IPS-11a (cell line): ENCODE results near the gene U2AF1.
"Not testable (repeated sequence)": the region's sequence is repeated elsewhere in the genome, so short reads cannot be mapped to it uniquely, and the experiment has no call there.

Source experiments
- H3K4me3 ChIP-seq: one replicate; pipeline ENCODE4 v1.5.1; 2013; ENCODE audit warnings: low read depth, low read length, control low read depth

U2AF1 gene

GRCh38 chr21:43082587-43083300, 24.6 kb downstream of the U2AF1 start:
- H3K4me3 ChIP-seq: not testable (repeated sequence)

- not testable (repeated sequence) for H3K4me3 ChIP-seq
Measured at GRCh38 chr21:43076643-43077042, 30.7 kb downstream of the U2AF1 start.

GRCh38 chr21:43076023-43076637, 31.2 kb downstream of the U2AF1 start:
- H3K4me3 ChIP-seq: not testable (repeated sequence)

- not testable (repeated sequence) for H3K4me3 ChIP-seq
Measured at GRCh38 chr21:43075170-43076022, 32.0 kb downstream of the U2AF1 start, which contains the start of gene CBS. CBS (minus strand) TSS chr21:43075835; CDS start chr21:43072193, 3,642 bp downstream.

GRCh38 chr21:43074401-43075169, 32.8 kb downstream of the U2AF1 start:
- not testable (repeated sequence) for H3K4me3 ChIP-seq

GRCh38 chr21:43072742-43073141, 34.6 kb downstream of the U2AF1 start:
- not testable (repeated sequence) for H3K4me3 ChIP-seq

- not testable (repeated sequence) for H3K4me3 ChIP-seq
Measured at GRCh38 chr21:43069682-43070081, 37.7 kb downstream of the U2AF1 start.

- not testable (repeated sequence) for H3K4me3 ChIP-seq
Measured at GRCh38 chr21:43068065-43068464, 39.3 kb downstream of the U2AF1 start.

DNA sequence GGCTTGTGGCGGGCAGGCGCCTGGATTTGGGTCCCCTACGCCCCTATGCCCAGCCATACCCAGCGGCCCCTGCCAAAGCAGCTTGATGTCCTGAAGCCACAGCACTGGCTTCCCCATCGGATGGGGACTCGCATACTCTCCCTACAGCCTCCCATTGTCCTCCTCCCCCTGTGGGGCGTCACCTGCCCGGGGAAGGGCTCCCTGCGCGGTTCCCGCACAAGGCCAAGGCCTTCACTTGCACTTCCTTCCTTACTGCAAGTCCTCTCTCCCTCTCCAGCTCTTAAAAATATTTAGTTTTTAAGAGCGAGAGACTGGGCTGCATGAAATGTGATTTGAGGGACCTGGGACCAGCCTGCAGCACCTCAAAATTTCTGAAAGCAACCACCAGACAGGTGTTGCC, 40.7 kb downstream of the U2AF1 start:
- H3K4me3 ChIP-seq: not testable (repeated sequence)

DNA sequence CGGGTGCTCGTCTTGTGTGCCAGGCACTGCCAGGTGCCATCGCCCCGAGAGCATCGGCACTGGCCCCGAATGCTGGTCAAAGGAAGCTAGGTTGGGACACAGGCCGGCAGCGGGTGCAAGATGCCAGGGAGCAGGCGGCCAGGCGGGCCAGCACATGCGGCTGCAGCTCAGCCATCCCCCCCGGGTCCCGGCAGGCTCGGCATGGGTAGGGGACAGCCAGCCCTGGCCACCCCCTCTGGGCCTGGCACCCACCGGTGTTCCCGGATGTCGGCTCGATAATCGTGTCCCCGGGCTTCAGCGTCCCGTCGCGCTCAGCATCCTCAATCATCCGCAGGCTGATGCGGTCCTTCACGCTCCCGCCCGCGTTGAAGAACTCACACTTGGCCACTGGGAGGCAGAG, 41.4 kb downstream of the U2AF1 start:
- not testable (repeated sequence) for H3K4me3 ChIP-seq

DNA sequence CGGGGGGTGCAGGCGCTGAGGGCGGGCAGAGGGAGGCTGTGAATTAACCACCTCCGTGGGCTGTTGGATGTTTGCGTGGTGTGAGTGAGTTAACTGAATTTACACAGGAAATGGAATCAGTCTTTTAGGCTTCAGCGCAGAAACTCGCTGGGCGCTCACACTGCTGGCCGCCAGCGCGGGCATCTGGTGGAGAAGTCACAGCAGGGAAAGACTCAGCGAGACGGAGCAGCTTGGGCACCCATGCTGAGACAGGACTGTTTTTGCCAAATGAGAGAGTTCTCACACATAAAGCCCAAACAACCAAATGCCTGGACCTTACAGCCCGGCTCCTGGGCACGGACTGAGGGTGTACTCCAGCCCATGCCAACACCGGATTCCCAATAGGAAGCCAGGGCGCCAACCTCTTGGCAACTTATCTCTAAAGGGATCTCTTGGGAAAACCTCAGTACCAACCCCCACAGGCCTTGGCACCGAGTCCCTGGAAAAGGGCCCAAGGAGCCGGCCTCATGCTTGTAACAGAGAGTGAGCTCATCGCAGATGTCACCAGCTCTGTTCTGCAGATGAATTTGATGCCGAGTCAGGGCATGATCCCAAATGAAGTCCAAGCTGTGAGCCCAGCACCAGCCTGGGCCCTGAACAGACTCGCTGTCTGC, 43.0 kb downstream of the U2AF1 start:
- H3K4me3 ChIP-seq: not testable (repeated sequence)

- H3K4me3 ChIP-seq: not testable (repeated sequence)
Measured at GRCh38 chr21:43062955-43063664, 44.3 kb downstream of the U2AF1 start.

GRCh38 chr21:43053112-43053511, 54.3 kb downstream of the U2AF1 start:
- not testable (repeated sequence) for H3K4me3 ChIP-seq

GRCh38 chr21:43045876-43046821, 61.2 kb downstream of the U2AF1 start:
- H3K4me3 ChIP-seq: not testable (repeated sequence)

- not testable (repeated sequence) for H3K4me3 ChIP-seq
Measured at GRCh38 chr21:43045165-43045875, 62.0 kb downstream of the U2AF1 start.

GRCh38 chr21:43044547-43044946, 62.8 kb downstream of the U2AF1 start:
- H3K4me3 ChIP-seq: not testable (repeated sequence)

- H3K4me3 ChIP-seq: not testable (repeated sequence)
Measured at GRCh38 chr21:43043291-43043690, 64.1 kb downstream of the U2AF1 start.
